HEK293T (cell line): ENCODE results near the gene DSCAM.

Experiments
- ARNT ChIP-seq: fragments of 450-650 bp; IDR thresholded peaks from 2 replicates; pipeline ENCODE4 v1.6.1; 2017; ENCODE audit warnings: mild to moderate bottlenecking
- BHLHE40 ChIP-seq: fragments of 450-650 bp; IDR thresholded peaks from 2 replicates; pipeline ENCODE4 v1.6.1; 2016; ENCODE audit warnings: mild to moderate bottlenecking, moderate library complexity, borderline replicate concordance
- CTBP1 ChIP-seq: fragments of 450-650 bp; IDR thresholded peaks from 2 replicates; pipeline ENCODE4 v1.6.1; 2016; ENCODE audit warnings: borderline replicate concordance
- ELF4 ChIP-seq: fragments of 450-650 bp; IDR thresholded peaks from 2 replicates; pipeline ENCODE4 v1.6.1; 2017; ENCODE audit warnings: antibody characterized with exemption
- FOXA1 ChIP-seq: fragments of 450-650 bp; IDR thresholded peaks from 2 replicates; pipeline ENCODE4 v1.6.1; 2016; ENCODE audit warnings: mild to moderate bottlenecking
- FOXK2 ChIP-seq: fragments of 450-650 bp; IDR thresholded peaks from 2 replicates; pipeline ENCODE4 v1.6.1; 2016; ENCODE audit warnings: mild to moderate bottlenecking
- FOXM1 ChIP-seq: fragments of 450-650 bp; IDR thresholded peaks from 2 replicates; pipeline ENCODE4 v1.6.1; 2017; ENCODE audit warnings: mild to moderate bottlenecking, borderline replicate concordance
- L3MBTL2 ChIP-seq: fragments of 450-650 bp; conservative IDR thresholded peaks from 2 replicates; pipeline ENCODE4 v1.6.1; 2016; ENCODE audit warnings: mild to moderate bottlenecking
- NFRKB ChIP-seq: fragments of 450-650 bp; IDR thresholded peaks from 2 replicates; pipeline ENCODE4 v1.6.1; 2016; ENCODE audit warnings: mild to moderate bottlenecking, moderate library complexity
- SP1 ChIP-seq: fragments of 450-650 bp; IDR thresholded peaks from 2 replicates; pipeline ENCODE4 v1.6.1; 2017
- SUZ12 ChIP-seq: fragments of 450-650 bp; IDR thresholded peaks from 2 replicates; pipeline ENCODE4 v1.6.1; 2016; ENCODE audit warnings: mild to moderate bottlenecking
- TARDBP ChIP-seq: fragments of 450-650 bp; IDR thresholded peaks from 2 replicates; pipeline ENCODE4 v1.6.1; 2016
- ZNF384 ChIP-seq: fragments of 450-650 bp; IDR thresholded peaks from 2 replicates; pipeline ENCODE4 v1.6.1; 2016
- TF ChIP-seq, protein P1 (sequence below): fragments of 450-650 bp; IDR thresholded peaks from 2 replicates; pipeline ENCODE4 v1.6.1; 2016

DNA sequence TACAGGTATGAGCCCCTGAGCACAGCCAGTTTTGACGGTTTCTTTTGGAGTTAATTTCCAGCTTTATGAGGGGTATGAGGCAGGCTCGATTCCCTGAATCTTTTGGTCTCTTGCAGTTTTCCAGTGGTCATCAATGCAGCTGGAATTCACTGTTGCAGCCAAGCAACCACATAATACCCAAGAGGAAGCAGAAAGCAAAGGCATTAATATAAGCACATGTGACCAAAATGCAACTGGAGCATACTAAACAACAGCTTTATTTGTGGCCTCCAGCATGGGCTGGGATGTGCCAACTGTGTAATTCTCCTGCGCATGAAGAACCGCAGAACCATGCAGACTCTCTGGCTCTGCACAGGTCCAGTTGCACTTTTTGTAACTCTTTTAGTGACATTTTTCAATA lies 33.0 kb downstream of the DSCAM start:
- no peak for TF ChIP-seq FOXM1
- no peak for TF ChIP-seq ELF4
- no peak for TF ChIP-seq SP1
- TF ChIP-seq SUZ12: no peak
- TF ChIP-seq TARDBP: no peak
- TF ChIP-seq ARNT: no peak
- no peak for TF ChIP-seq ZNF384
- TF ChIP-seq BHLHE40: no peak
- no peak for TF ChIP-seq NFRKB
- no peak for TF ChIP-seq FOXK2
- TF ChIP-seq L3MBTL2: no peak
- no peak for TF ChIP-seq CTBP1
- TF ChIP-seq, protein P1, sequence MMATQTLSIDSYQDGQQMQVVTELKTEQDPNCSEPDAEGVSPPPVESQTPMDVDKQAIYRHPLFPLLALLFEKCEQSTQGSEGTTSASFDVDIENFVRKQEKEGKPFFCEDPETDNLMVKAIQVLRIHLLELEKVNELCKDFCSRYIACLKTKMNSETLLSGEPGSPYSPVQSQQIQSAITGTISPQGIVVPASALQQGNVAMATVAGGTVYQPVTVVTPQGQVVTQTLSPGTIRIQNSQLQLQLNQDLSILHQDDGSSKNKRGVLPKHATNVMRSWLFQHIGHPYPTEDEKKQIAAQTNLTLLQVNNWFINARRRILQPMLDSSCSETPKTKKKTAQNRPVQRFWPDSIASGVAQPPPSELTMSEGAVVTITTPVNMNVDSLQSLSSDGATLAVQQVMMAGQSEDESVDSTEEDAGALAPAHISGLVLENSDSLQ: no peak
- no peak for TF ChIP-seq FOXA1
